Renal cortex interstitium (tissue), 11 donors: Measurements from ENCODE around the gene REG3A. TPM values are rescaled to one million over a fixed set of nuclear protein-coding genes. Genes with fewer than 3 reads are reported as not detected.

ENCODE experiments used
- DNase-seq, 11 donors: peaks; one replicate each; pipeline ENCODE4 v3.0.0-alpha.2; 2013; ENCODE audit warnings: low read depth in 9 of 11, low spot score in 4 of 11; ENCODE audit errors: extremely low read depth in 1 of 11
- polyA plus RNA-seq, 3 donors: library from polyadenylated mRNA; unstranded; fragments of 120-200 nt; gene quantifications; one replicate each; pipeline ENCODE4 v1.2.1, GENCODE V29; 2013; ENCODE audit not compliant: insufficient read length in 3 of 3

Gene REG3A
- polyA plus RNA-seq, 3 donors: not detected

DNA sequence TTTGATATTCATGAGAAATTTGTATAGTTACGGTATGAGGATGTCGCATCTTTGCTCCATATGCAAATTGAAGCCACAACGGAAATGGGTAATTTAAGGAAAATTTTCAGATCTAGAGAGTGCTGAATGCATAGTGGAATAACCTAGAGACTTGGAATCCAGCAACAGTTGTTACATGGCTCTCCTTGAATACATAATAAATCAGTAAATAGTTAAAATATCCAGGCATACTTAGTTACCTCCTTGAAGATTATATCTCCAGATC is 33.9 kb downstream of the REG3A start:
- DNase-seq: no peak

DNA sequence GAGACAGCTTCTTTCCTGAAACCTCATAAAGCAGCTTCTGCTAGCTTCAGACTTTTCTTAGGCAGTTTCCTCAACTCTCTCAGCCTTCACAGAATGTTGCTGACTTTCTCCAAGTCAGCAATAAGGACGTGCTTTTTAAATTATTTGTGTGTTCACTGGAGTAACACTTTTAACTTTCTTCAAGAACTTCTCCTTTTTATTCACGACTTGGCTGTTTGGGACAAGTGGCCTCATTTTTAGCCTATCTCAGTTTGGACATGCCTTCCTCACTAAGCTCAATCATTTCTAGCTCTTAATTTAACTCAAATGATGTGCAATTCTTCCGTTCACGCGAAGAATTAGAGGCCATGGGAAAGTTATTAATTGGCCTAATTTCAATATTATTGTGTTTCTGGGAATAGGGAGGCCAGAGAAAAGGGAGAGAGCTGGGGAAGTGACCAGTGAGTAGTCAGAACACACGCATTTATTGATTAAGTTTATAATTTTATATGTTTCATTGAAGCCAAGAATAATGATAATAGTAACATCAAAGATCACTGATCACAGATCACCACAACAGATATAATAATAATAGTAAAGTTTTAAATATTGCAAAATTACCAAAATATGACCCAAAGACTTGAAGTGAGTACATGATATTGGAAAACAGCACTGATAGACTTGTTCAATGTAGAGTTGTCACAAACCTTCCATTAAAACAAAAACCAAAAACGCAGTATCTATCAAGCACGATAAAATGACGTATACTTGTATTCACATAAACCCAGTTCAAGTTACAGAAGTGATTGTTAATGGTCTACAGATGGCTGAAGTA is 34.4 kb downstream of the REG3A start:
- no peak for DNase-seq

GRCh38 chr2:79122676-79123075 is 36.9 kb downstream of the REG3A start:
- DNase-seq: no peak

GRCh38 chr2:79120194-79120713 is 39.3 kb downstream of the REG3A start, which contains the start of gene REG1A:
REG1A (plus strand) TSS chr2:79120488; CDS start chr2:79120862, 374 bp downstream.
- DNase-seq: no peak

DNA sequence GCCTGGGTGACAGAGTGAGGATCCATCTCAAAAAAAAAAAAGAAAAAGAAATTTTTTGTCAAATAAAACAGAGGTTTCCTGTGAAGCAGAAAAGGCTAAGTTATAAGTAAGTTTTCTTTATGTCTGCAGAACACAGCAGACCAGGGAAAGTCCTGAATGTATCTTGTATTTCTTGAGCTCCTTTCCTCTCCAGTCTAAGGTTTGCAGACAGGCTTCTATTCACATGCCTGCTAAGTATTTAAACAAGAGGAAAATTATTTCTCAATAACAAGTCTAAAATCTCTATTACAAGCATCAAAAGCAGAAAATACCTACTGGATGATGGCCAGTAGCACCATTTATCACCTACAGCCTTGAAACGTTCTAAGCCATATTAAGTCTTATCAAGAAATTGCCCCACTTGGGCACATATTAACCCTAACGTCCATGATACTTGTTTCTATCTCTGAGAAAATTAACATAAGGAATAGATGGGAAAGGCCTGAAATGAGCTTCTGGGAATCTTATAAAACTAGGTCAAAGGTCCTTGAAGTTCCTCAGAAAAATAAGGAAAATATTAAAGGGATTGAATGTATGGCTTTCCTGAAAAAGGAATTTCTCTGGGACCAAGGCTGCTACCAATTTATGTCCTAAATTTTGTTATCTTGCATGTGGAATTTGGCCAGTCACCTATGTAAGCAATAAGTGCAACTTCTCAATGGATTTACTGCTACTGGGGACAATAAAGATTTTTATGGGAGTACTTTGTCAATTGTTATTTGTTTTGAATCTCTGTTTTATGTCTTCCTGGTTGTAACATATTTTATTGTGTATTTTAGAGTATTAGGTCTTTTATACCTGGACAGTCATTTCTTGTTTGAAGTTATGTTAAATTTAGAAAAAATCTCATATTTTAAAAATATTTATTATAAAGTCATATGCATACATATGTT is 42.3 kb downstream of the REG3A start:
- DNase-seq: no peak

DNA sequence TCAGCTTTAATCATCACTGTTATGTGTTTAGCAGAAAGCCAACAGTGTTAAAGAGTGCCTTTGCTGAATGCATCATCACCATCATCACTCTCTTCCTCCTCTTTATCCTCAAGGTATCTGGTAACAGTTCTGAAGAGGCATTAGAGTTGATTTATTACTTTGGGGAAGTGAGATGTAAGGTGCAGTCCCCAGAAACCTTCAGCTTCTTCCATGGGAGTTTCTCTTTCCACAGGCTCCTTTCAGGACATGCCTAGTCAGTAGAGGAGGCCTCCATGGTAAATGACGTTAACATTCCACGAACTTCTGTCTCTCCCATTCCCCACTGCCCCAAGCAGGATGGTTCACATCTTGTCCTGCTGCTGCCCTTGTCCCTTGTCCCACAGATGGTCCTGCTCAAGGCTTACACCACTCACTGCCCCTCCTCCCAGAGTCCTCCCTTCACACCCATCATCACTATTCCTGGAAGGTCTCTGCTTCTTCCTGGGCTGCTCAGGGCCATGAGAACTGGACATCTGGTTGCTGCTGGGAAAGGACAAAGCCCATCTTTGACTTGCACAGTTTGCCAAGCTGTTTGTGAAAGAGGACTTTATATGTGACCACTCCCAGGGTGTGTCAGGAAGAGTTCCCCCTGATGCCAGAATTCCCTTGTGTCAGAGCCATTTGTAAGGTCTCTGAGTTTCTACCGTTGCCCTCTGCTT is 44.6 kb downstream of the REG3A start:
- no peak for DNase-seq

DNA sequence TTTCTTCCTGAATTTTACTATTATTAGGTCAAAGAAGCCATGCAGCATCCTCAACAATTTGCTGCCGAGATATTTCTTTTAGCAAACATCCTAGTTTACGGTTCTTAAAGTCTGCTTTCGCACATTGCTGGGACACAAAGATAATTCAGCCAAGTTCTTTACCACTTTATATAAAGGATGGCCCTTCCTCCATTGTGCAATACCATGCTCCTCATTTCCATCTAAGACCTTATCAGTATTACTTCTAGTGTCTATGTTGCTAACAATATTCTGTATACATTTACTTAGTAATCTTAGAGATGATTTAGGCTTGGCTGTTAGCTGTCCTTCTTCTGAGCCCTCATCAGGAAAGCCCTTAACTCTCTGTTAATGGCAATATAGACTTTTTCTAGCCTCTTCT is 47.3 kb downstream of the REG3A start:
- no peak for DNase-seq

Other genes with a start within 250 kb of the REG3A start
- gene REG3G, start 134.1 kb downstream of the REG3A start, polyA plus RNA-seq: not detected
- gene REG1B, start 71.8 kb downstream of the REG3A start, polyA plus RNA-seq: not detected
- not detected for gene REG1A, start 39.3 kb downstream of the REG3A start, polyA plus RNA-seq